Fibroblast of lung (primary cell): ENCODE data around the gene NECTIN1. TPM values are rescaled to one million over a fixed set of nuclear protein-coding genes. Genes with fewer than 3 reads are reported as not detected.
A peak's percentile ranks its signal among the peaks of the same experiment; 100 is the strongest.

Experiments used
- DNase-seq, 2 donors: peaks; one replicate each; pipeline versions ENCODE4 v3.0.0 to v3.0.0-alpha.2; 2010; ENCODE audit warnings: low read depth in 2 of 2
- H2AFZ ChIP-seq: 2 replicates; pipeline ENCODE4 v1.5.1; 2012; ENCODE audit warnings: low read length, control low read depth, inconsistent platforms
- H3K27ac ChIP-seq: 2 replicates; pipeline ENCODE4 v1.5.1; 2011; ENCODE audit warnings: low read length, control low read depth; ENCODE audit not compliant: insufficient read depth
- H3K27me3 ChIP-seq: 2 replicates; pipeline ENCODE4 v1.5.1; 2011; ENCODE audit warnings: mild to moderate bottlenecking, low read length; ENCODE audit not compliant: control insufficient read depth, insufficient read depth
- H3K36me3 ChIP-seq: 2 replicates; pipeline ENCODE4 v1.5.1; 2011; ENCODE audit warnings: low read length; ENCODE audit not compliant: control insufficient read depth, insufficient read depth
- H3K4me1 ChIP-seq: 2 replicates; pipeline ENCODE4 v1.5.1; 2011; ENCODE audit warnings: low read length; ENCODE audit not compliant: control insufficient read depth, insufficient read depth; ENCODE audit errors: extremely low read depth
- H3K4me2 ChIP-seq: 2 replicates; pipeline ENCODE4 v1.5.1; 2011; ENCODE audit warnings: low read length, control low read depth; ENCODE audit not compliant: insufficient read depth; ENCODE audit errors: extremely low read depth
- H3K4me3 ChIP-seq, 4 experiments: fragments of 200-600 bp in 1 of 4; sonication (generic) in 1 of 4; replicated peaks in 1 of 4; 2 replicates each; pipeline ENCODE4 v1.5.1; 2011 to 2016; ENCODE audit warnings: low read length in 4 of 4, low read depth in 3 of 4, mild to moderate bottlenecking in 3 of 4, control low read depth in 2 of 4, inconsistent platforms in 1 of 4, mixed read lengths in 1 of 4; ENCODE audit not compliant: insufficient read depth in 1 of 4; ENCODE audit errors: control extremely low read depth in 1 of 4
- H3K79me2 ChIP-seq: 2 replicates; pipeline ENCODE4 v1.5.1; 2012; ENCODE audit warnings: mild to moderate bottlenecking, low read length, inconsistent platforms; ENCODE audit not compliant: control insufficient read depth, insufficient read depth
- H3K9ac ChIP-seq: 2 replicates; pipeline ENCODE4 v1.5.1; 2011; ENCODE audit warnings: mild to moderate bottlenecking, low read length, control low read depth; ENCODE audit not compliant: insufficient read depth
- H3K9me3 ChIP-seq: 2 replicates; pipeline ENCODE4 v1.5.1; 2012; ENCODE audit warnings: low read depth, low read length; ENCODE audit not compliant: control insufficient read depth, insufficient read depth
- H4K20me1 ChIP-seq: 2 replicates; pipeline ENCODE4 v1.5.1; 2011; ENCODE audit warnings: low read length; ENCODE audit not compliant: control insufficient read depth, insufficient read depth; ENCODE audit errors: extremely low read depth
- CTCF ChIP-seq, 2 donors: IDR thresholded peaks in 1 of 2; conservative IDR thresholded peaks in 1 of 2; 1 replicate in 1 of 2; 2 replicates in 1 of 2; pipeline ENCODE4 v1.5.1; 2011 to 2012; ENCODE audit warnings: low read length in 2 of 2, control low read depth in 1 of 2, inconsistent platforms in 1 of 2, low read depth in 1 of 2, mild to moderate bottlenecking in 1 of 2
- EZH2 ChIP-seq: IDR thresholded peaks from 2 replicates; pipeline ENCODE4 v1.5.1; 2012; ENCODE audit warnings: low read length, control low read depth, mild to moderate bottlenecking; ENCODE audit errors: missing control alignments
- polyA plus RNA-seq, 2 donors: library from polyadenylated mRNA; depleted of rRNA in 1 of 2; stranded (reverse) in 1 of 2; unstranded in 1 of 2; fragments of >200 nt; gene quantifications; 2 replicates each; pipeline ENCODE4 v1.2.1, GENCODE V29; 2011 to 2012; ENCODE audit warnings: missing spikeins in 1 of 2
- total RNA-seq: library from RNA; depleted of rRNA; stranded (reverse); fragments of >200 nt; gene quantifications from 2 replicates; pipeline ENCODE4 v1.2.1, GENCODE V29; 2014

NECTIN1 gene
- total and polyA plus RNA-seq, 2 donors (not counting 1 experiment from before 2014, with no cell fraction given) = 2.0 to 2.8 TPM

- Histone ChIP-seq H4K20me1 (no peaks in the 10 kb centered on the region), H3K27ac (no peak overlapping the region), H3K4me2 (no peak overlapping the region), H3K9me3 (no peaks in the 10 kb centered on the region), H3K4me1 (no peaks in the 10 kb centered on the region), H3K9ac (no peak overlapping the region), H3K4me3 (no peak overlapping the region), H2AFZ (no peak overlapping the region), H3K27me3 (peaks cover 2% of the 10 kb centered on the region), H3K79me2 (no peaks in the 10 kb centered on the region), H3K36me3 (no peaks in the 10 kb centered on the region)
- TF ChIP-seq CTCF (conservative IDR thresholded peaks at IDR 0.05 in 1 of 2, IDR thresholded peaks at IDR 0.05 in 1 of 2; ENCODE audit: low read depth in 1 of 2, low read length in 2 of 2) (peak; percentile 23 to 51), EZH2 (no peak)
- peak in 1 of 2 donors; percentile 20 for DNase-seq
Measured at GRCh38 chr11:119641983-119642745, 86.8 kb downstream of the NECTIN1 start.

GRCh38 chr11:119640541-119640940 is 88.5 kb downstream of the NECTIN1 start:
- H3K27me3 ChIP-seq = peaks cover 2% of the 10 kb centered on the region
- DNase-seq = no peak
- TF ChIP-seq CTCF (conservative IDR thresholded peaks at IDR 0.05 in 1 of 2, IDR thresholded peaks at IDR 0.05 in 1 of 2; ENCODE audit: low read depth in 1 of 2, low read length in 2 of 2) (no peak), EZH2 (no peak)

GRCh38 chr11:119639642-119640205 is 89.3 kb downstream of the NECTIN1 start:
- H3K9me3 ChIP-seq = no peaks in the 10 kb centered on the region
- H2AFZ ChIP-seq = no peak overlapping the region
- no peak overlapping the region for H3K4me2 ChIP-seq
- TF ChIP-seq CTCF (conservative IDR thresholded peaks at IDR 0.05 in 1 of 2, IDR thresholded peaks at IDR 0.05 in 1 of 2; ENCODE audit: low read depth in 1 of 2, low read length in 2 of 2) (no peak), EZH2 (no peak)
- DNase-seq = no peak
- no peak overlapping the region for H3K27ac ChIP-seq
- no peak overlapping the region for H3K4me3 ChIP-seq
- no peaks in the 10 kb centered on the region for H3K4me1 ChIP-seq
- H3K27me3 ChIP-seq = peaks cover under 1% of the 10 kb centered on the region
- H3K36me3 ChIP-seq = no peaks in the 10 kb centered on the region
- H4K20me1 ChIP-seq = no peaks in the 10 kb centered on the region
- no peaks in the 10 kb centered on the region for H3K79me2 ChIP-seq
- H3K9ac ChIP-seq = no peak overlapping the region

More at GRCh38 chr11:119640541-119640940, 88.5 kb downstream of the NECTIN1 start:
- no peaks in the 10 kb centered on the region for H3K4me1 ChIP-seq
- no peak overlapping the region for H3K4me2 ChIP-seq
- no peaks in the 10 kb centered on the region for H3K79me2 ChIP-seq
- H3K9me3 ChIP-seq = no peaks in the 10 kb centered on the region
- no peak overlapping the region for H3K4me3 ChIP-seq
- H4K20me1 ChIP-seq = no peaks in the 10 kb centered on the region
- H3K9ac ChIP-seq = no peak overlapping the region
- H3K27ac ChIP-seq = no peak overlapping the region
- no peak overlapping the region for H2AFZ ChIP-seq
- no peaks in the 10 kb centered on the region for H3K36me3 ChIP-seq
